ENCODE results near the gene RC3H2. TPM values are rescaled to one million over a fixed set of nuclear protein-coding genes. Genes with fewer than 3 reads are reported as not detected.

Gene RC3H2
- total and polyA plus RNA-seq, 7 experiments from 2014 or later, result 18.7 to 66.4 (median 53.9) TPM

- Mint-ChIP-seq H3K9me3 (no peaks in the 10 kb centered on the region), H3K4me1 (peaks cover 37 to 75% (median 61%) of the 10 kb centered on the region in 7 donors), H3K4me3 (no peak overlapping the region), H3K27ac (peak overlapping the region in 1 of 9 donors; percentile 1), H3K36me3 (peaks cover 0 to 24% (median 1%) of the 10 kb centered on the region in 5 donors), H3K27me3 (no peaks in the 10 kb centered on the region)
- Histone ChIP-seq H3K9me3 (ENCODE audit: control insufficient read depth in 2 of 3, low read length in 3 of 3) (no peaks in the 10 kb centered on the region), H3K27ac (ENCODE audit: low read depth, low read length) (no peak overlapping the region), H3K27me3 (ENCODE audit: control insufficient read depth in 2 of 2, insufficient read depth in 2 of 2, low read length in 2 of 2) (no peaks in the 10 kb centered on the region), H3K4me3 (ENCODE audit: low read length) (no peak overlapping the region), H3K36me3 (ENCODE audit: control insufficient read depth in 2 of 3, insufficient read depth in 3 of 3, low read length in 3 of 3) (no peaks in the 10 kb centered on the region), H3K4me1 (ENCODE audit: control insufficient read depth in 2 of 2, insufficient read depth in 2 of 2, low read length in 2 of 2) (peaks cover 6 to 10% of the 10 kb centered on the region in 2 donors)
- intact Hi-C loops (cut with micrococcal nuclease), result loop anchor here in 1 of 2 donors (10.0 kb wide), 1 partner anchor 318 kb away; the partner anchor contains the start of gene STRBP
- POLR2A ChIA-PET, result no interaction called here
- no peak for DNase-seq
- CTCF ChIA-PET, result interaction anchor here (0.6 to 1.4 kb wide), 2 partner anchors 11 to 12 kb away, joined by 3 to 4 read pairs; no protein-coding TSS in a partner anchor
- no peak for ATAC-seq
These were observed 41.4 kb upstream of the RC3H2 start for GRCh38 chr9:122946461-122947005.

DNA sequence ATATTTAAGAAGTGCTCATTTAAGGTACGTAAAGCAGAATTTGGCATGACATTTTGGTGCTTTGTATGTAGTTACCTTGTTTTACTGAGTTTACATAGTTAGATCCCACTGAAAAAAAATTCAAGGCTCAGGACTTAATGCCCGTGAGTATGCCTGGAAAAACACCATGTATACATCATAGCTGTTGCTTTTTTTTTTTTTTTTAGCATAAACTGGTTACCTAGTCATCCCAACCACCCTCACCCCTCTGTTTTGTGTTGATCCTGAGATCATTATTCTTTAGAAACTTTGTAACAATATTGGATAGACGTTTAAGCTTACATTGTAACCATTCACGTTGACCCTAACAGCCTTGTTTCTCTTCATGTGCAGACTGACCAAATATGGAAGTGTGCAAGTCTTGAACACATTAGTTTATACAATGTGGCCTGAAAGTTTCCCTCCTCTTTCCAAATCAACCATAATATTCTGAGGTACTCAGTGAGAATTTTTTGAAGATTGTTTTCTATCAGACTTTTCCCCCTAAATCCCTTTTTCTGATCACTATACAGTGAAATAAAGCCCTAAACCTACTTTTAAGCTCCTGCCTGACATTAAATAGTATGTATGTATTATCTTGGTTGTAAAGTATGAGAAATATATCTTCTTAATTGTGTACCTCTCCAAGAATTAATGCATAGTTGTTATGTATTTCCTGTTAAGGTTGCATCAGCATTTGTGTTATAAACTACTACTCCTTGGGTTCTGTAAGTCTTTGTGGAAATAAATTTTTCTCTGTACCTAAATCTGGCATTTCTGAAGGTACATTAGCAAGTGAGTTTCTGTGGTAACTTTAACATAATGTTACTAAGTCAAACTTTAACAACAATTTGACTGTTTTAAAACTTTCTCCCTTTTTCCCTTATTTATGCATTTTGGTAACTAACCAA lies 40.1 kb upstream of the RC3H2 start:
- Histone ChIP-seq H3K9me3 (ENCODE audit: control insufficient read depth in 2 of 3, low read length in 3 of 3) (no peaks in the 10 kb centered on the region), H3K4me1 (ENCODE audit: control insufficient read depth in 2 of 2, insufficient read depth in 2 of 2, low read length in 2 of 2) (peaks cover 10 to 12% of the 10 kb centered on the region in 2 donors), H3K27me3 (ENCODE audit: control insufficient read depth in 2 of 2, insufficient read depth in 2 of 2, low read length in 2 of 2) (no peaks in the 10 kb centered on the region), H3K27ac (ENCODE audit: low read depth, low read length) (no peak overlapping the region), H3K36me3 (ENCODE audit: control insufficient read depth in 2 of 3, insufficient read depth in 3 of 3, low read length in 3 of 3) (peaks cover 0 to 5% (median 0%) of the 10 kb centered on the region in 3 experiments), H3K4me3 (ENCODE audit: low read length) (no peak overlapping the region)
- POLR2A ChIA-PET, result no interaction called here
- intact Hi-C loops (cut with micrococcal nuclease), result loop anchor here in 1 of 2 donors (5.0 to 10.0 kb wide), 2 partner anchors 42 to 320 kb away; partner anchors contain the start of gene STRBP
- CTCF ChIA-PET, result interaction anchor here (1.0 kb wide), 1 partner anchor 32 kb away, joined by 3 read pairs; the partner anchor contains the start of gene ZBTB6
- H3K27me3 Mint-ChIP-seq, result no peaks in the 10 kb centered on the region
- peaks cover 0 to 2% (median 0%) of the 10 kb centered on the region in 11 donors for H3K9me3 Mint-ChIP-seq
- H3K36me3 Mint-ChIP-seq, result peaks cover 0 to 24% (median 1%) of the 10 kb centered on the region in 5 donors
- peaks cover 39 to 75% (median 61%) of the 10 kb centered on the region in 7 donors for H3K4me1 Mint-ChIP-seq
- H3K4me3 Mint-ChIP-seq, result peak overlapping the region in 1 of 10 donors; percentile 27
- no peak for ATAC-seq
- DNase-seq, result no peak
- no peak overlapping the region for H3K27ac Mint-ChIP-seq

DNA sequence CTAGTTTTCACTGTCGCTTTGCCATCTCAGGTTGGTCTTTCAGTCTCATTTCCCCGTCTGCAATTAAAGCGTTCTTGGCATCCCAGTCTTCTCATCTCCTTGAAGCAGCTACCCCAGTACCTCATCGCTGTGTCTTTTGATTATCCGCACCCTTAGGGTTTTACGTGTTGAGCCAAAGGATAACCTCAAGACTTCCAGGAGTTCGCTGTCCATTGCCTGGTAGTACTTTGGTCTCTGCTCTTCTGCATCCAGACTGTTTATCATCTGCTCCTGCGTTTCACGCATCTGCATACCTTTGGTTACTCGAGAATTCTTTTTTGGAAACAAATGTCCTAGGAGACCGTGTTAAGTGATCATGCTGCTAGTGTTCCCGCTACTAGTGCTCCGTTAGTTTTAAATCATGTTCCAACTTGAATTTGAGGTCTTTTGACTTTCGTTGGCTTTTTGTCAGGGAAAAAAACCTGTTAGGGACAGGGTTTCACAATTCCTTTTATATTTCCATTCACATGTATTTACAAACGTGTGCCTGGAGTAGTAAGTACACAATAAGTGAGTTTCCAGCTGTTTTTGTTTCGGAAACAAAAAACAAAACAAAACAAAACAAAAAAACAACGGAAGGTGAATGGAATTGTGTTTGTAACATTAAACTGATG lies 36.5 kb upstream of the RC3H2 start:
- H3K4me1 ChIP-seq (ENCODE audit: control insufficient read depth in 2 of 2, insufficient read depth in 2 of 2, low read length in 2 of 2), result peaks cover 10 to 12% of the 10 kb centered on the region in 2 donors
- peak overlapping the region; percentile 89 for H3K27ac ChIP-seq (ENCODE audit: low read depth, low read length)
- H3K9me3 Mint-ChIP-seq, result peaks cover 0 to 2% (median 0%) of the 10 kb centered on the region in 11 donors
- H3K27me3 Mint-ChIP-seq, result no peaks in the 10 kb centered on the region
- intact Hi-C loops (cut with micrococcal nuclease), result loop anchor here (2.0 to 10.0 kb wide), 5 partner anchors 46 to 849 kb away; partner anchors contain the start of genes PDCL (in 1 of the 2), STRBP (in 1 of the 2) and TTLL11 (in 1 of the 2)
- H3K36me3 ChIP-seq (ENCODE audit: control insufficient read depth in 2 of 3, insufficient read depth in 3 of 3, low read length in 3 of 3), result peaks cover 0 to 7% (median 0%) of the 10 kb centered on the region in 3 experiments
- H3K27me3 ChIP-seq (ENCODE audit: control insufficient read depth in 2 of 2, insufficient read depth in 2 of 2, low read length in 2 of 2), result no peaks in the 10 kb centered on the region
- peaks cover 18 to 46% (median 38%) of the 10 kb centered on the region in 7 donors for H3K4me1 Mint-ChIP-seq
- ChIA-PET CTCF (interaction anchor here (0.7 to 1.0 kb wide), 3 partner anchors 29 to 324 kb away, joined by 3 to 5 read pairs (median 4); partner anchors contain the start of genes RC3H2 and ZBTB6), POLR2A (interaction anchor here (0.5 to 2.7 kb wide), 8 partner anchors 10 to 664 kb away, joined by 3 to 30 read pairs (median 4); partner anchors contain the start of genes RC3H2, ZBTB26 and ZBTB6)
- peak overlapping the region; percentile 90 to 99 (median 96) for H3K4me3 Mint-ChIP-seq
- peak overlapping the region; percentile 84 for H3K4me3 ChIP-seq (ENCODE audit: low read length)
- no peaks in the 10 kb centered on the region for H3K9me3 ChIP-seq (ENCODE audit: control insufficient read depth in 2 of 3, low read length in 3 of 3)
- peak overlapping the region; percentile 80 to 98 (median 94) for H3K27ac Mint-ChIP-seq
- ATAC-seq (no peak), DNase-seq (no peak)
- H3K36me3 Mint-ChIP-seq, result peaks cover 0 to 10% (median 5%) of the 10 kb centered on the region in 5 donors

DNA sequence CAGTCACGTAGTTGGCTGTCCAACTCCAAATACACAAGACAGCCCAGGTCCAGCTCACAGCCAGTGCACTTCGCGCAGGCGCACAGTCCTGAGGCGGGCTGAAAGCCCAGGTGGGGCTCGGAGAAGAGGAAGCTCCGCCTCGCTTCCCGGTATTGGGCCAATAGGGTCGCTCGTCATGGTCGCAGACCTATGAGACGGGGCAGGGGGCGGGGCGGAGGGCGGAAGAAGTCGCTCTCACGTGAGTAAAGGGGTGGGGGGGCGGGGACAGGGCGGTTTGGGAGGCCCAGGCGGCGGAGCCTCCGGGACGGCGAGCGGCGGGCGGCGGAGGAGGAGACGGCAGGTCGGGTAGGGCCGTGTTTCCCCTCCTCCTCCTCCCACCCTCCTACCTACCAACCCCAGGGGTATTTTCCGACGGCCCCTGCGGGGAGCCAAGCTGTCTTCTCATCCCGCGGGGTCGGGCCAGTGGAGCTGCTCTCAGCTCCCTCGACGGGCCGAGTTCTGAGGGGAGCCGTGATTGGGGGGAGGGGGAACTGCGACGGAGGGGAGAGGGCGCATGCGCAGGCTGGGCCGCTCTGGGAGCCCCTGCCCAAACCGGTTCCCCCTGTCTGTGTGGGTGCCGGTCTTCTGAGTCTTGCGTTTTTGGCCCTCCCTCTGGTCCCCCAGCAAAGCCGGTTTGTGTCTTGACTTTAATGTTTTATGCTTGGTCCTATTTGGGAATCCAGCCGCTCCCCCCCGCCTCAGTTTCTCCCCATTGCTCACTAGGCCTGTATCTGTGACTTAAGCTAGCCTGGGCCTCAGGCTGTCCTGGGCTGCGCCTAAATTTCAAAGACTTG lies 35.8 kb upstream of the RC3H2 start, which contains the start of gene RABGAP1:
RABGAP1 (plus strand) TSS at position 272 of the 833 bp plus-strand sequence. CDS start 16,040 bp downstream, outside the sequence.
- Mint-ChIP-seq H3K4me3 (peak within 1 kb of the TSS; percentile 90 to 99 (median 96)), H3K27me3 (no peaks in the 10 kb centered on the region), H3K36me3 (peaks cover 0 to 16% (median 5%) of the 10 kb centered on the region in 5 donors), H3K4me1 (peaks cover 18 to 47% (median 39%) of the 10 kb centered on the region in 7 donors), H3K9me3 (peaks cover 0 to 2% (median 0%) of the 10 kb centered on the region in 11 donors), H3K27ac (peak within 1 kb of the TSS; percentile 80 to 98 (median 94))
- Histone ChIP-seq H3K36me3 (ENCODE audit: control insufficient read depth in 2 of 3, insufficient read depth in 3 of 3, low read length in 3 of 3) (peaks cover 0 to 13% (median 0%) of the 10 kb centered on the region in 3 experiments), H3K27ac (ENCODE audit: low read depth, low read length) (peak within 1 kb of the TSS; percentile 89), H3K27me3 (ENCODE audit: control insufficient read depth in 2 of 2, insufficient read depth in 2 of 2, low read length in 2 of 2) (no peaks in the 10 kb centered on the region), H3K9me3 (ENCODE audit: control insufficient read depth in 2 of 3, low read length in 3 of 3) (no peaks in the 10 kb centered on the region), H3K4me1 (ENCODE audit: control insufficient read depth in 2 of 2, insufficient read depth in 2 of 2, low read length in 2 of 2) (peaks cover 10 to 12% of the 10 kb centered on the region in 2 donors), H3K4me3 (ENCODE audit: low read length) (peak within 1 kb of the TSS; percentile 84)
- intact Hi-C loops (cut with micrococcal nuclease), result loop anchor here (1.0 to 10.0 kb wide), 10 partner anchors 10 to 848 kb away; partner anchors contain the start of genes PDCL (in 2 of the 2), RC3H2 (in 2 of the 2), STRBP (in 2 of the 2) and ZBTB26 (in 2 of the 2)
- POLR2A ChIA-PET, result interaction anchor here (0.5 to 2.7 kb wide), 14 partner anchors 9 to 664 kb away, joined by 3 to 30 read pairs (median 4); partner anchors contain the start of genes PDCL, RC3H2, ZBTB26 and ZBTB6
- CTCF ChIA-PET, result interaction anchor here (0.7 to 1.0 kb wide), 2 partner anchors 28 to 36 kb away, joined by 3 to 5 read pairs; partner anchors contain the start of genes RC3H2 and ZBTB6
- ATAC-seq (peak; percentile 99), DNase-seq (peak; percentile 89 to 98 (median 94))

- intact Hi-C loops (cut with micrococcal nuclease), result loop anchor here (1.0 to 10.0 kb wide), 10 partner anchors 9 to 848 kb away; partner anchors contain the start of genes PDCL (in 2 of the 2), RC3H2 (in 2 of the 2), STRBP (in 2 of the 2) and ZBTB26 (in 2 of the 2)
- peaks cover 0 to 13% (median 0%) of the 10 kb centered on the region in 3 experiments for H3K36me3 ChIP-seq (ENCODE audit: control insufficient read depth in 2 of 3, insufficient read depth in 3 of 3, low read length in 3 of 3)
- no peaks in the 10 kb centered on the region for H3K27me3 Mint-ChIP-seq
- ChIA-PET CTCF (interaction anchor here (0.7 to 1.0 kb wide), 2 partner anchors 35 to 132 kb away, joined by 3 to 5 read pairs; partner anchors contain the start of gene RC3H2), POLR2A (interaction anchor here (0.6 to 2.7 kb wide), 12 partner anchors 8 to 116 kb away, joined by 3 to 30 read pairs (median 4); partner anchors contain the start of genes PDCL, RC3H2, ZBTB26 and ZBTB6)
- no peaks in the 10 kb centered on the region for H3K27me3 ChIP-seq (ENCODE audit: control insufficient read depth in 2 of 2, insufficient read depth in 2 of 2, low read length in 2 of 2)
- no peaks in the 10 kb centered on the region for H3K9me3 ChIP-seq (ENCODE audit: control insufficient read depth in 2 of 3, low read length in 3 of 3)
- H3K4me1 ChIP-seq (ENCODE audit: control insufficient read depth in 2 of 2, insufficient read depth in 2 of 2, low read length in 2 of 2), result peaks cover 10 to 12% of the 10 kb centered on the region in 2 donors
- peak overlapping the region; percentile 82 to 99 (median 96) for H3K4me3 Mint-ChIP-seq
- H3K4me3 ChIP-seq (ENCODE audit: low read length), result peak overlapping the region; percentile 37
- peaks cover 0 to 16% (median 5%) of the 10 kb centered on the region in 5 donors for H3K36me3 Mint-ChIP-seq
- no peak for ATAC-seq
- H3K27ac ChIP-seq (ENCODE audit: low read depth, low read length), result peak overlapping the region; percentile 53
- H3K9me3 Mint-ChIP-seq, result peaks cover 0 to 2% (median 0%) of the 10 kb centered on the region in 11 donors
- no peak for DNase-seq
- H3K27ac Mint-ChIP-seq, result peak overlapping the region; percentile 29 to 96 (median 93)
- peaks cover 14 to 44% (median 35%) of the 10 kb centered on the region in 7 donors for H3K4me1 Mint-ChIP-seq
These were observed 35.2 kb upstream of the RC3H2 start for GRCh38 chr9:122940454-122940748.

Data from naive thymus-derived CD4-positive, alpha-beta T cell (primary cell).